Amniotic epithelial cell (primary cell): ENCODE results near the gene TBC1D9B.
A peak's percentile ranks its signal among the peaks of the same experiment; 100 is the strongest.

Source experiments
- DNase-seq: peaks from one replicate; pipeline ENCODE4 v3.0.0-alpha.2; 2010; ENCODE audit warnings: low read depth

Gene TBC1D9B

DNA sequence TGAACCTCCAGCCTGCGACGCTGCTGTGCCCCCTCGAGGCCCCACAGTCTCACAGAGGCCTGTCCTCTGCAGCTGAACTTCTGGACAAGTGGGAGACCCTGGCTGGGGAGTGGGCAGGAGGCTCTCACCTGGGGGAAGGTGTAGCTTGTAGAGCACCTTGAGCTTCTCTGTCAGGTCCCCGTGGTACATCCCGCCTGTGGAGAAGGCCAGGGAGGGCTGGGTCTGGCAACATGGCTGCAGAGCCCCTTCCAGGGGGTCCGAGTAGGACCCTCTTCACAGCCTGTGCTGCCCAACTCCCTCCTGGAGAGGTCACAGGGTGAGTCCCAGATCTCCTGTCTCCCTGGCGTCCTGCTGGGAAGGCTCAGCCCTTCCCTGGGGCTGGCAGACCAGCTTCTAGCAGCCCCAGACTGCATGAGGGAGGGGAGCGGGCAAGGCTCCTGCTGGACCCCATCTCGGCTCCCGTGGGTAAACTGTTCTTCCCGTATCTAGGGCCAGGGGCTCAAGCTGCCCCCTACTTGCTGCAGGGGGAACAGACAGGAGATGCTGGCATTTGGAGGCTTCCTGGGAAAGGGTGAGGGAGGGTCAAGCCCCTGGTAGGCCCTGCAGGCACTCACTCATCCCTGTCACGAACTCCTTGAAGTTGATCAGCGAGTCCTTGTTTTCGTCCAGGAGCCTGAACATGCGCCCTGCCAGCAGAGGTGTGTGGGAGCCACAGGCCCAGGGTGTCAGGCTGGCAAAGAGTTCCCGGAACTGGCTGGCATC, 37.9 kb downstream of the TBC1D9B start:
- DNase-seq, result no peak

DNA sequence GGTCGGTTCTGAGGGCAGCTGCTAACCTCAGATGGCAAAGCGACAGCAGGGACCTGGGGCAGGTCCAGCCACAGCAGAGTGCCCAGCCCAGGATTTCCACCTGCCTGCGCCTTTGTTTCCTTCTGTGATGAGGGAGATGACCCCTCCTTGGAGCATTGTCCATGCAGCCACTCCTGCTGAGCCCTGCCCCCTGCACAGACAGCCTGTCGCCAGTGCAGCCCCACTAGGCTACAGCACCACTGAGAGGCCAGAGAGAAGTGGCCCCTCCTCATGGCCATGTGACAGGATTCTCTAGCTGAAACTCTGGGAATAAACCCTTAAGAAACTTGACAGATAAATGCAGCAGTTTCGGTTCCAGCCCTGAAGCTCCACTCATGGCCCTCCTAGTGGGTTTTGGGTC, 38.6 kb downstream of the TBC1D9B start:
- no peak for DNase-seq

DNA sequence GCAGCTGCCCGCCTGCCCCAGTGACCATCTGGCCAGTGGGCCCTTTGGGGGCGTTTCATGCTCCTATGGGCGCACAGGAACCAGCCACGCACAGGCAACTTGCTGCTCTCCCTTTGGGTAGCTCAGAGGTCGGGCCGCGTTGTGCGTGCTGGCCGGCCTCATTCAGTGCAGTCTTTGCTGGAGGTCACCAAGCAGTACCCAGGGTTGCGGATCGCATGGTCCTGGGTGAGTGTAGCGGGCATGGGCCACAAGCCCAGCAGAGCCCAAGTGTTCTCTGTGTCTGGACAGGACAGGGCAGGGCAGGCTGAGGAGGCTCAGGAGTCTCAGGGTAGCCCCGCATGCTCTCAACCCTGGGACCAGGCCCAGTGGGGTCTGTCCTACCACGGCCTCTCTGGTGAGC, 39.2 kb downstream of the TBC1D9B start:
- DNase-seq, result no peak

DNA sequence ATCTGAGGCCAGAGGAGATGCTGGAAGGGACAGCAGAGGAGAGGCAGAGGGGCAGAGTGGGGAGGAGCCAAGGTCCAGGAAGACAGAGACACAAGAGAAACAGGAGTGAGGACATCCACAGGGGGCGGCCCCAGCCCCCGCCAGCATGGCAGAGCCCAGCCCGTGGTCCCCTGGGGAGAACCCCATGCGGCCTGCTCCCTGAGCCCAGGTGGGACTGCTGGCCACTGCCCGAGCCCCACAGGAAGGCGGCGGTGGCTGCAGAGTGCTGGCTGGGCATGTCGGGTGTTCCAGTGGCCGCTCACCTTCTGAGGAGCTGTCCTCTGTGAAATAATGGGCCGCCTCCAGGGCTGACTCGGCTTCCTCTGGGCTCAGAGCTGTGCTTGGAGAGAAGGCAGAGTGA, 40.2 kb downstream of the TBC1D9B start:
- no peak for DNase-seq

DNA sequence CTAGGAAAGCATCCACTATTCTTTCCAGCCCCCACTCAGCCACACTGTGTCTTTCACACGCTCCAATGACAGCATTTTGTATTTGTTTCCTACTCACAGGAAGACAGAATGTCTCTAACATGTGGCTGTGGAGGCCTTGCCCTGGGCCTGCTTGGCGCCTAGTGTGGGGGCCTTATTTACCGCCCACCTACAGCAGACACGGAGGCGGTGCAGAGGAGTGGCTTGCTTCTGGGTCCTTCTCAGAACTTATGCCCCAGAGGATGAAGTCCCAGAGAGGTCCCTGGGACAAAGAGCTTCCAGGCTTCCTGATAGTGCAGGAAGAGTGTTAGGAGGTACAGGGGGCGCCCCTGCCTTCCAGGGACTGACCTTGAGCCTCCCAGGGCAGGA, 40.6 kb downstream of the TBC1D9B start:
- DNase-seq, result no peak

DNA sequence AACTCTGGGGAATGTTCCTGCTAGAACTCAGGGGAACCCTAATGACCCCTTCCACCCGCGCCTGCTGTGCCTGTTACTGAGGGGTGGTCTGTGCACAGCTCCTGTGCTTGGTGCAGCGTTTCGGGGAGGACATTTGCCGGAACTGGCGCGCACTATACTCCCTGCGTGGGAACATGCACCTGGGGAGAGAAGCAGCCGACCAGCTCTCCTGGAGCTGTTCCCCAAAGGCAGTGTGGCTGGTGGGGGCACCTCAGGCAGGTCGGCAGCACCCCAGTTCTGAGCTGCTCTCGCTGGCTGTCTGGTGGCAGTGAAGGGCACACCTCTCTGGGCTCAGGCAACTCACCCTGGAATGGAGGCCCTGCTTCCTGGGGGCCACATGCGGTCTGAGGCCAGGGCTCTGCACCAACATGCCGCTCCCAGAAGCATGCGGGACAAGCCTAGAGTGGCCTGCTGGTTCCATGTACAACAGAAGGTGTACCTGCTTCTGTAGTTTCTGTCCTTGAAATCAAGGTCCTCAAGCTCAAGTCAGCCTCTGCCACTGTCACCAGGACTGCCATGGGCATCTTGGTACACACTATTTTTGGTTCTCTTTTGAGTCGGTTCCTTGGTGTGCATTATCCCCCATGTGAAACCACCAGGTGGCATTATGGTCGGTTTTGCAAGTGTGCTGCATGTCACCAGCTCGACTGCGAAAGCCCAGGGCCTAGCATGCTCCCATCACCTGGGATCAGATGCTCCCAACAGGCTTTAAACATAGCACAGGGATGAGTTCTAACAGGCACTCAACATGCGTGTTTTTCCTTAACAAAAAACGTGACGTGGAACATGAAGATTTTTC, 41.2 kb downstream of the TBC1D9B start:
- DNase-seq, result no peak

DNA sequence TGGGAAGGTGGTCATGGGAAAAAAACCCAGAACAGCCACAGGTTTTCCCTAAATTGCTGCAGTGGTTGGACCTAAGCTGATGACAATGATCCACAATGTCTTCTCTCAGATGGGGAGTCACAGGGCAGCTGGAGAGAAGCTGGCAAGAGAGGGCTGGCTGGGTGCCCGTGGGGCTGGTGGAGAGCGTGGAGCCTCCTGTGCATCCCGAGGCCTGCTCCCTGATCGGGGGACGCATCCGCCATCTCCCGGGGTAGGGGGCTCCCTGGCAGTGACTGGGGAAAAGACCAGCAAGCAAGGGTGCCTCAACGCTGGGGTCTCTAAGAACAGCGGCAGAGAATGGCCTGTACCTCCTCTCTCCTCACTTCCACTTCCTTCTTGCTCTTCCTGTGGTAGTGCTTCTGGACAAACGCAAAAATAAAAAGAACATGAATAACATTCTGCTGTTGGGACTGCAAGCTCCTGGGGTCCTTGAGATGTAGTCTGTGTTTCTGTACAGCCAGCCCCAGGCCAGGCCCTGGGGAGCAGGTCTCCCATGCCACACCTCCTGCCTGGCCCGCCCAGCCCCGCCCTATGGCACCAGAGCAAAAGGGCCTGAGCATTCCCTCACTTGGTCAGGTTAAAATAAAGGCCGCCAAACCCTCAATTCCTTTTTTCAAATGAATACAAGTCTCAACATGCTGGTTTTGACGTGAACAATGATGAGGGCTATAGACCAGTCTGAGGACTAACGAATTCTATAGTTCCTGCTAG, 42.0 kb downstream of the TBC1D9B start:
- no peak for DNase-seq

DNA sequence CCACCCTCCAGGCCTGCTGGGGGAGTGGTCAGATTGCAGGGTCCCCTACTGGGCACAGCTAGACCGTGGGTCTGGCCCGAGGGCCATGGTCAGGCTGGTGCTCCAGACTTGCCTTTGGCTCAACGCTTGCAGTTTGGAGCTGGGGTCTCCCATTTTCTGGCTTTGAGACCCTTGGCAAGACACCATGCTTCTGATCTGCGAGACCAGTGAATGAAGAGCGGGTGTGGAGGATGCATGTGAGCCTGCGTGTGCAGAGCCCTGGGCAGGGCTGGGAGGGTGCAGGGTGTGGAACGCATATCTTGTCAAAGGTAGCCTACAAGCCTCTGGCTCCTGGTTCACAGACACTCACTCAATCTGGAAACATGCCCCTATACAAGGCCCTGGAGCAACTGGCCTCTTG, 43.0 kb downstream of the TBC1D9B start:
- DNase-seq, result no peak

DNA sequence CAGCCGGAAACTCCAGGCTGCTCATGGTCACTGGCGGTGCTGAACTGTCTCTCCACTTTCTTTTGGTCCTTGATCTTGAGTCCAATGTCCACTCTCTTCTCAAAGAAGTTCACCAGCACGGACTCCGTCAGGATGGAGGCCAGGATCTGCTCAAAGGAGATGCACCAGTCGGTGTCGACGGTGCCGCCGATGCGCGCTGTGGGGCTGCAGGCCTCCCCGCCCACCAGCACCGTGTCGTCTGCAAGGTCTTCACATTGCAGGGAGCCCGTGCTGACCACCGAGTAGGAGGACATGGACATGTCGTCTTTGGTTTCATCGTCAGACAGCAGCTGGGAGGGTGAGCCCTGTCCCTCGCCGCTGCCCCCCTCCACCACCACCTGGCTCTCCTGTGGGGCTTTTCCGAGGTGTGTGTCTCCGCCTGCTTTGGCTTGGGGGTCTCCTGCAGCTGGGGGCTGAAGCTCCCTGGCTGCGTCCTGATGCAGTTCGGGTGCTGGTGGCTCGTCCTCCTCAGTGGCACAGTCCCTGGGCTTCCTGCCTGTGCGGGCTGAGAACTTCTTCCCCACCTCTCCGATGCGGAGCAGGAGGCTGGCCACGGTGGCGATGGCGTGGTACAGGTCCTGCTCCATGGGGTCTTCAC, 44.1 kb downstream of the TBC1D9B start:
- DNase-seq, result no peak

DNA sequence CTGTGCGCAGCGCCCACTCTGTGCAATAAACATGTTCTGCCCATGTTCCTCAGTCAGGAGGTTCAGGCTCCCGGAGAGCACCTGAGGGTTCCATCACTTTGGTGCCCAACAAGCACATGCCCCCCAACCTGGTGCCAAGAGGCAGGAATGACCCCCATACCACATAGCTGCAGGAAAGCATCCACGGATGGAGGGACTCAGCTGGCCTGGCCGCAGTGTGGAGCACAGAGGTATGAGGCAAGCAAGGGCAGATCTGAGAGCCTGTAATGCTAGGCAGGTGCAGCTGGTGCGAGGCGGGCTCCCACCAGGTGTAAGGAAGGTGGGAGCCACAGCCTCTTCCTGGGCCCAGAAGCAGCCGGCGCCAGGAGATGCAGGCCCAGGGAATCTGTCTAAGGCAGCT, 44.8 kb downstream of the TBC1D9B start:
- DNase-seq, result no peak

DNA sequence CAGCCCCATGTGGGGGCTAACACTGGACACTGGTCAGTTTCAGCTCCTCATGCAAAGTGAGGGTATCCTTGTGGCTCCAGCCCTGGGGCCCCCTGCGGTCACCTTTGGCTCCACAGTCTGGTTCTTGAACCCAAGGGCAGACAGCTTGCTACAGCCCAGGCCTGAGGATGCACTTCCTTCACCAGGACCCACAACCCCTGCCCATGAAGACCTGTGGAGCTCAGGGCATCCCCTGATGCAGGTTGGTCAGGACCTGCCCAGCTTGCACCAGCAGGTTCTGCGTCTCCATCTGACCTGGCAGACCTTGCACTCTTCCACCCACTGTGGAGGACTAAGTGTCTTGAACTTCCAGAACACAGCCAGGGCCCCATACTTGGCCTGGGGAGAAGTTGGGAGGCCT, 45.4 kb downstream of the TBC1D9B start:
- no peak for DNase-seq

DNA sequence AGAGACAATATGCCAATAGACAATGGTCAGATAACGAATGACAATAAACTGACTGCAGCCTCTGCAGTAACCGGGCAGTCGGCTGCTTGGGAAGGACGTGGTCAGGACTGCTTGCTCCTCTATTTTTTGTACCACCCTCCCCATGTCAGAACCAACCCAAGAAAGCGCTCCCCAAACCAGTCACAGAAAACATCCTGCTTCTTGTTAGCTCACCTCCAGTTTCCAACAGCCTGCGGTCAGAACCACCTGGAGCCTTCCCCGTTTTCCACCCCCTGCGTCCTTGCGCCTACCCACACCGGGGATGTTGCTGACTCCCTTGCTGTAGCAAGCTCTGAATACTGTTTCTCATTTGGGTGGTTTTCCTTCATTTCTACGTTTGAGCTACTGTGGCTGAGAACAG, 47.4 kb downstream of the TBC1D9B start:
- no peak for DNase-seq

DNA sequence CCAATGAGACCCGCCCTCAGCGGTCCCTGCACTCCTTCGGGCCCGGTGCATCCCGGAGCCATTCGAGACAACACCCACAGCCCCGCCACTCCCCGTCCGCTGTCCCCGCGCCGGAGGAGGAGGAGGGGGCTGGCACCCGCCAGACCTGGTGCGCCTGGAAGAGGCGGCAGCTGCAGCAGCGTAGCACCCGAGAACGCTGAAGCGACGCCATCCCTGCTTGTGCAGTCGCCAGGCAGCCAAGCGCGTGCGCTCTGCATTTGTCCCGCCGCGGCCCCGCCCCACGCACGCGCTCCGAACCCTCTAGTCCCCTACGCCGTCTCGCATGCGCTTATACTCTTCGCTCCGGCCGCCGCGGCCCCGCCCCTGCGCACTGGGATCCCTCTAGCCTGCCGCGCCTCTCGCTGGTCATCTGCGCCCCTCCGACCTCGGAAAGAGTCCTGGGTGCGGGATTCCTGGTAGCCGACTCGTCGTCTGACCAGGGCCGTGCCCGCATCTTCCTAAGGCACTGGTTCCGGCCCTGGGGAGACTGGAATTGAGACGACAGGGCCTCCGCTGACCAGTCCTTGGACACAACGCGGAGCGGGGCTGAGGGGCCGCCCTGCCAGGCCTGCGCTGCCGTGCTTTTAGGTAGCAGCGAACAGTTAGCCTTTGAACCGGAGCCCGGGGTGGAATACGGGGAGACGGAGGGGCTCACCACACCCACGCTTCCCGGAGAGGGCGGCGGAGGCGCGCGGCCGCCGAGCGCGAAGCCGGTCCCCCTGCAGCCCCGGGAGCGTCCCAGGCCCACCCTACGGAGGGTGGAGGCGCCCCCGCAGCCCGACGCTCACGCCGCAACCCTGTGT, 48.9 kb downstream of the TBC1D9B start, which contains the start of gene MRNIP:
TSS of gene MRNIP (minus strand) at position 232 of the 842 bp plus-strand sequence. CDS start at position 211, 21 bp downstream.
- DNase-seq, result peak; percentile 86

DNA sequence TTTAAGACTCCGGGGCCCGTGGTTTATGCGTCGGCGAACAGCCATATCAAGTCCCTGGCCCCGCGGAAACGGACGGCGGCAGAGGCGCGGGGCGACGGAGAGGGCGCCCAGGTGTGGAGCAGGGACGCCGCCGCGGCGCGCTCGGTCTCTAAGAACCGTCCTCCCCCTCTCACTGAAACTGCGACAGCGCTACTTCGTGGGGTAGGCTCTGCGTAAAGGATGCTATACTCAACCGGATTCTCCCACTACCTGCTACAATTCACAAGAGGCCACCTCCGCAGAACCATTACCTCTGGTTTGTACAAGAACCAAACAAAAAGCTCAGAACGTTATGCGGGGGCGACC, 49.5 kb downstream of the TBC1D9B start:
- DNase-seq, result no peak

DNA sequence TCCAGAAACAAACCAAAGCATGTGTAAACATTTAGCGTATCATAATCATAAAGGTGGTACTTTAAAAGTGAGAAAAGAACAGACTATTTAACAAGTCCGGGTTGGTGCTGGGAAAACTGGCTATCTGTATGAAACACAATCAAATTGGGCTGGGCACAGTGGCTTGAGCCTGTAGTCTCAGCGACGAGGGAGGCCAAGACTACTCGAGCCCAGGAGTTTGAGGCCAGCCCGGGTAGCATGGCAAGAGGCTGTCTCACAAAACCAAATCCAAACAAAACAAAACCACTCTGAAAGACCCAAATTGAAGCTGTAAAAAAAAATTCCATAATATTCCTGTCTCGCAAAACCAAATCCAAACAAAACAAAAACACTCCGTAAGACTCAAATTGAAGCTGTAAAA, 53.3 kb downstream of the TBC1D9B start:
- DNase-seq, result no peak

DNA sequence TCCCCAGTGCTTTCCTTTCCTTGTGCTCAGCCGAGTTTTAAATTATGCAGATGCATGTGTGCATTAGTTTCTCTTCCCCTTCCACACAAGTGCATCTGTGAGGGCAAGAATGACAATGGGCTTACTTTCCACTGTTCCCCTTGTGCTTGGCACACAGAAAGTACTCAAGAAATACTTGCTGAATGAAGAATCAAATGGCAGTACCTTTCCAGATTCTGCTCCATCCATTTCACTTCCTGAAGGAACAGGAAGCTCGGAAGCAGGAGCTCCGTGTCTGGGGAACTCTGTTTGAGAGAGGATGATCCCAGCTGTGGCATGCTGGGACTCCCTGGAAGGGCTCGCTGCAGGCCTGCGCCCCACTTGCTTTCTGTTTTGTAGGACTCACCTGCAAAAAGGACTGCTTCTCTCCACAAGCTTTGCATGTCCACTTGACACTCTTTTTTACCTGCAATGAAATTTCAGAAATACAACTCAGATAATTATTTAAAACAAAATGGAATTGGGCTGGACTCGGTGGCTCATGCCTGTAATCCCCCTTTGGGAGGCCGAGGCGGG, 54.6 kb downstream of the TBC1D9B start:
- DNase-seq, result no peak

DNA sequence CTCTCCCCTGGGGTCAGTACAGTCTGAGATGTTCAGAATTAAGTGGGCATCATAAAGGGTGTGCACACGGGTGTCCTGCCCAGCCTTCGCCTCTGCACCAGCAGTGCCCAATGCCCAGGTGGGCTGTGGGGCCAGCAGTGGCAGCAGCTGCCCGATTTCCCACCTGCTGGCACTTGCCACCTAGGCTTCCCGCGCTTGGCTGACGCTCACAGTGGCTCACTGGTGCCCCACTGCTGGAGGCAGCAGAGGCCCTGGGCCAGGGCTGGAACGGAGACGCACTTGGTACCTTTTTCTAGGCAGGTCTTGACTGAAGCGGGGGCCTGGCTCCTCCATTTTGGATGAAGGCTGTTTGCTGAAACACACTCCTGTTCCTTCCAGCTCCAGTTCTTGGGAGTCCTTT, 66.1 kb downstream of the TBC1D9B start:
- no peak for DNase-seq

DNA sequence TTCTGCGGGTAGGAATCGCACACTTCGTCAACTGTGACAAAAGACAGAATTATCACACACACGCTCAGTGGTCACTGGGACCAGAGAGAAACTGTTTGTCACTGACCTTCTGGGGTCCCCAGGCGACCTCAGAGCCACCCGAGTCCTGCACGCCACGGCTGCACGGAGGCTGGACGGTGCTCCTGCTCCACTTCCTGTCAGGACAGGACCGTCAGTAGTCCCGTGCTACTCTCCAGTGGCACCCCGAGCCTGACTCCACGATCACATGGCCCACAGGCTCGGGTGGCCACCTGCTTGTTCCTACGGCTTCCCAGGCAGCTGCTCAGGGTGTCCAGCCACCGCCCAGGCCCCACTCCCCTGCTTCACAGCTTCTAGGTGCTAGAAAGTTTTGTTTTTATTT, 66.9 kb downstream of the TBC1D9B start:
- DNase-seq, result no peak

DNA sequence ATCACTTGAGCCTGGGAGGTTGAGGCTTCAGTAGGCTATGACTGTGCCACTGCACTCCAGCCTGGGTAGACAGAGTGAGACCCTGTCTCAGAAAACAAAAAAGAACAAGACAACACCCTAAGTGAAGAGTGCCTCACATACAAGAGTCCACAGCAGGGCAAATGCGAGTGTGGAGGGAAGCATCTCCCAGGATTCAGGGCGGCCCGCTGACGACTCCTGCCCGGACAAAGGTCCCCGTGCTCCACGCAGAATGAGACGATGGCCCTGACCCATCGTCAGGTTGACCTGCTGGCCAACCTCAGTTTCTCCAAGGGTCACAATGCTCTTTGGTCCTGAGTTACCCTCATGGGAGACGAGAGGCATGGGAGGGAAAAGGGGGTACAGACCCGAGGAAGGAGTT, 67.4 kb downstream of the TBC1D9B start:
- DNase-seq, result no peak

DNA sequence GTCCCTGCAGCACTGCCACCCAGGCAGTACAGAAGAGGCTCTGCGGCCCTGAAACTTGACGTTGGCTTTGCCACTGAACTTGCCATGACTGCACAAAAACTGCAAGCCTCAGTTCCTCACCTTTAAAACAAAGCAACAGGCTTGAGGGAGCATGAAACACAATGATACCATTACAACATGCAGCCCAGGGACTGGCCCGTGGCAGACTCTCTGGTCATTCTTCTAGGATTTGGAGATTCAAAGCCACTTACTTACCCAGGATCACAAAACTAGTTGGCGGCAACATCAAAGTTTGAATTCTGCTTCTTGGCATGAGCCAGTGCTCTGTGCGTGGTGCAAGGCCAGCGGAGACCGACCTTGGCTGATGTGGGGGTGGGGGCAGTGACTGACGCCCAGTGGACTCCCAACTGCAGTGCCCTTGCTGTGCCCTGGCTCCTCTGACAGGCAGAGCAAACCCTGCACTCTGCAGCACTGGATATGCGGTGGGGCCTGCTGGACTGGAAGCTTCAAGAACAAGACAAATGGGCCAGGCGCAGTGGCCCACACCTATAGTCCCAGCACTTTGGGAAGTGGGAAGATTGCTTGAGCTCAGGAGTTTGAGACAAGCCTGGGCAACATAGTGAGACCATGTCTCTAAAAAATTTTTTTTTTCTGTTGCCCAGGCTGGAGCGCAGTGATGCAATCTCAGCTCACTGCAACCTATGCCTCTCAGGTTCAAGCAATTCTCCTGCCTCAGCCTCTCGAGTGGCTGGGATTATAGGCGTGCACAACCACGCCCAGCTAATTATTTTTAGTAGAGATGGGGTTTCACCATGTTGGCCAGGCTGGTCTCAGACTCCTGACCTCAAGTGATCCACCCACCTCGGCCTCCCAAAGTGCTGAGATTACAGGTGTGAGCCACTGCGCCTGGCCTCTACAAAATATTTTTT, 68.1 kb downstream of the TBC1D9B start:
- peak; percentile 43 for DNase-seq
